BJ (cell line): ENCODE data around the gene CCL19. TPM values are rescaled to one million over a fixed set of nuclear protein-coding genes. Genes with fewer than 3 reads are reported as not detected.

Experiments
- CTCF ChIA-PET: fragments of 350-600 bp; formaldehyde crosslinking; extraction: SDS; loops from one replicate; lab custom pipeline; 2021; ENCODE audit warnings: antibody characterized with exemption, inconsistent platforms; lab: Yijun Ruan, JAX
- POLR2A ChIA-PET: fragments of 300-600 bp; sonication (Branson Sonifier 250); formaldehyde crosslinking; extraction: SDS; loops from one replicate; lab custom pipeline; 2021; ENCODE audit warnings: antibody characterized with exemption; lab: Charles Lee
- DNase-seq: peaks from one replicate; pipeline ENCODE4 v3.0.0-alpha.2; 2011; ENCODE audit warnings: low read depth
- H3K27me3 ChIP-seq: 2 replicates; pipeline ENCODE4 v1.6.0; 2011; ENCODE audit warnings: low read length; ENCODE audit not compliant: control insufficient read depth, insufficient read depth
- H3K36me3 ChIP-seq: 2 replicates; pipeline ENCODE4 v1.5.1; 2011; ENCODE audit warnings: low read length; ENCODE audit not compliant: control insufficient read depth, insufficient read depth
- H3K4me3 ChIP-seq: 2 replicates; pipeline ENCODE4 v1.5.1; 2011; ENCODE audit warnings: low read depth, mild to moderate bottlenecking, control low read depth, low read length
- polyA plus RNA-seq: library from polyadenylated mRNA; depleted of rRNA; stranded (reverse); fragments of >200 nt; gene quantifications from 2 replicates; pipeline ENCODE4 v1.2.3, GENCODE V29; 2011
- TF ChIP-seq, protein P1 (sequence below): IDR thresholded peaks from 2 replicates; pipeline ENCODE4 v1.5.1; 2011; ENCODE audit warnings: low read depth, mild to moderate bottlenecking, control low read depth, inconsistent platforms, low read length, moderate library complexity; ENCODE audit not compliant: insufficient read depth

The CCL19 gene
- polyA plus RNA-seq, 1 experiment: not detected

DNA sequence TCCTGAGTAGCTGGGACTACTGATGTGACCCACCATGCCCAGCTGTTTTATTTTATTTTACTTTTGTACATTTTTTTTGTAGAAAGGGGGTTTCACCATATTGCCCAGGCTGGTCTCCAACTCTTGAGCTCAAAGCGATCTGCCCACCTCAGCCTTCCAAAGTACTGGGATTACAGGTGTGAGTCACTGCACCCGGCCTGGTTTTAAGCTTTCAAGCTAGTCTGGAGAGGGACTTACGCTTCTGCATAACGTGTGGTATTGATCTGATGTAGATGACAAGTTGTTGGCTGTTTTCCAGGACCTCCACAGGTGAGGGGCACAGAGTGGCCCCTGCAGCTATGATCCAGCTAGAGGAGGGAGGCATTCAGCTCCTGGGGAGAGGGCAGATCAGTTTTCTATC, 25.6 kb upstream of the CCL19 start:
- Histone ChIP-seq H3K27me3 (peaks cover 5% of the 10 kb centered on the region; the same call in 1 of the 2 replicates), H3K36me3 (no peaks in the 10 kb centered on the region), H3K4me3 (no peak overlapping the region)
- no peak for DNase-seq
- CTCF ChIA-PET: interaction anchor here (1.6 to 7.1 kb wide), 3 partner anchors 12 to 16 kb away, joined by 3 to 45 read pairs (median 7); no protein-coding TSS in a partner anchor
- TF ChIP-seq, protein P1, sequence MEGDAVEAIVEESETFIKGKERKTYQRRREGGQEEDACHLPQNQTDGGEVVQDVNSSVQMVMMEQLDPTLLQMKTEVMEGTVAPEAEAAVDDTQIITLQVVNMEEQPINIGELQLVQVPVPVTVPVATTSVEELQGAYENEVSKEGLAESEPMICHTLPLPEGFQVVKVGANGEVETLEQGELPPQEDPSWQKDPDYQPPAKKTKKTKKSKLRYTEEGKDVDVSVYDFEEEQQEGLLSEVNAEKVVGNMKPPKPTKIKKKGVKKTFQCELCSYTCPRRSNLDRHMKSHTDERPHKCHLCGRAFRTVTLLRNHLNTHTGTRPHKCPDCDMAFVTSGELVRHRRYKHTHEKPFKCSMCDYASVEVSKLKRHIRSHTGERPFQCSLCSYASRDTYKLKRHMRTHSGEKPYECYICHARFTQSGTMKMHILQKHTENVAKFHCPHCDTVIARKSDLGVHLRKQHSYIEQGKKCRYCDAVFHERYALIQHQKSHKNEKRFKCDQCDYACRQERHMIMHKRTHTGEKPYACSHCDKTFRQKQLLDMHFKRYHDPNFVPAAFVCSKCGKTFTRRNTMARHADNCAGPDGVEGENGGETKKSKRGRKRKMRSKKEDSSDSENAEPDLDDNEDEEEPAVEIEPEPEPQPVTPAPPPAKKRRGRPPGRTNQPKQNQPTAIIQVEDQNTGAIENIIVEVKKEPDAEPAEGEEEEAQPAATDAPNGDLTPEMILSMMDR: no peak
- POLR2A ChIA-PET: no interaction called here

- DNase-seq: no peak
- POLR2A ChIA-PET: no interaction called here
- TF ChIP-seq, protein P1: no peak
- no peak overlapping the region for H3K4me3 ChIP-seq
- CTCF ChIA-PET: interaction anchor here (2.1 to 7.1 kb wide), 2 partner anchors 13 to 15 kb away, joined by 7 to 45 read pairs; no protein-coding TSS in a partner anchor
- no peaks in the 10 kb centered on the region for H3K36me3 ChIP-seq
- H3K27me3 ChIP-seq: peaks cover 5% of the 10 kb centered on the region; the same call in 1 of the 2 replicates
Observed at GRCh38 chr9:34715639-34716215, 24.7 kb upstream of the CCL19 start.

- ChIA-PET CTCF (interaction anchor here (1.2 to 7.1 kb wide), 2 partner anchors 11 to 38 kb away, joined by 3 to 45 read pairs; no protein-coding TSS in a partner anchor), POLR2A (no interaction called here)
- DNase-seq: no peak
- Histone ChIP-seq H3K27me3 (peaks cover 5% of the 10 kb centered on the region; the same call in 1 of the 2 replicates), H3K36me3 (no peaks in the 10 kb centered on the region), H3K4me3 (no peak overlapping the region)
- TF ChIP-seq, protein P1: no peak
Observed at GRCh38 chr9:34714007-34714406, 22.9 kb upstream of the CCL19 start.

- no peak for DNase-seq
- ChIA-PET CTCF (interaction anchor here (0.6 to 7.1 kb wide), 3 partner anchors 9 to 36 kb away, joined by 3 to 45 read pairs (median 6); no protein-coding TSS in a partner anchor), POLR2A (no interaction called here)
- TF ChIP-seq, protein P1: no peak
- no peak overlapping the region for H3K4me3 ChIP-seq
- peaks cover 5% of the 10 kb centered on the region; the same call in 1 of the 2 replicates for H3K27me3 ChIP-seq
- H3K36me3 ChIP-seq: no peaks in the 10 kb centered on the region
Observed at GRCh38 chr9:34712140-34712539, 21.1 kb upstream of the CCL19 start.

GRCh38 chr9:34710023-34710422, 18.9 kb upstream of the CCL19 start, which contains the start of gene CCL21:
CCL21 (minus strand) TSS chr9:34710136; CDS start chr9:34710066, 70 bp downstream.
- CTCF ChIA-PET: interaction anchor here (1.0 to 1.4 kb wide), 2 partner anchors 8 to 190 kb away, joined by 3 to 6 read pairs; no protein-coding TSS in a partner anchor
- POLR2A ChIA-PET: no interaction called here
- DNase-seq: no peak

More at GRCh38 chr9:34710023-34710422, 18.9 kb upstream of the CCL19 start, which contains the start of gene CCL21:
- no peak within 1 kb of the TSS for H3K4me3 ChIP-seq
- TF ChIP-seq, protein P1: no peak
- H3K27me3 ChIP-seq: peaks cover 5% of the 10 kb centered on the region; the same call in 1 of the 2 replicates
- no peaks in the 10 kb centered on the region for H3K36me3 ChIP-seq
